ENCODE data around the gene TBC1D1. TPM values are rescaled to one million over a fixed set of nuclear protein-coding genes. Genes with fewer than 3 reads are reported as not detected.

The TBC1D1 gene
- polyA plus RNA-seq, 3 donors = 23.3 to 70.0 (median 31.5) TPM

GRCh38 chr4:38086151-38086848, 195.4 kb downstream of the TBC1D1 start:
- Mint-ChIP-seq H3K4me1 (peaks cover 19% of the 10 kb centered on the region), H3K4me3 (no peak overlapping the region), H3K27ac (peak overlapping the region in 4 of 7 donors; percentile 25 to 76 (median 54)), H3K9me3 (no peaks in the 10 kb centered on the region), H3K27me3 (ENCODE audit: low read depth in 3 of 3) (no peaks in the 10 kb centered on the region), H3K36me3 (peaks cover 56 to 61% of the 10 kb centered on the region in 2 donors)
- H3K9me3 ChIP-seq (replicated peaks in 1 of 2; ENCODE audit: control insufficient read depth in 1 of 2, insufficient read depth in 1 of 2, low read length in 2 of 2) = no peaks in the 10 kb centered on the region
- no peak for DNase-seq
- 100% methylated on average over 5 of the region's 9 CpGs for WGBS (ENCODE audit: insufficient coverage)
- H2AFZ ChIP-seq (ENCODE audit: insufficient read depth, low read depth, low read length, poor library complexity, severe bottlenecking) = no peak overlapping the region
- intact Hi-C loops (cut with micrococcal nuclease) = no loop called here
- H3K4me1 ChIP-seq (ENCODE audit: control insufficient read depth in 1 of 2, insufficient read depth in 2 of 2, low read length in 2 of 2) = peaks cover 24% of the 10 kb centered on the region in 2 donors
- H3K27ac ChIP-seq (ENCODE audit: low read depth in 1 of 2, low read length in 2 of 2) = peak overlapping the region in 1 of 2 donors; percentile 4
- H3K79me2 ChIP-seq (ENCODE audit: insufficient read depth, low read length) = peaks cover 19% of the 10 kb centered on the region
- TF ChIP-seq, protein P1, sequence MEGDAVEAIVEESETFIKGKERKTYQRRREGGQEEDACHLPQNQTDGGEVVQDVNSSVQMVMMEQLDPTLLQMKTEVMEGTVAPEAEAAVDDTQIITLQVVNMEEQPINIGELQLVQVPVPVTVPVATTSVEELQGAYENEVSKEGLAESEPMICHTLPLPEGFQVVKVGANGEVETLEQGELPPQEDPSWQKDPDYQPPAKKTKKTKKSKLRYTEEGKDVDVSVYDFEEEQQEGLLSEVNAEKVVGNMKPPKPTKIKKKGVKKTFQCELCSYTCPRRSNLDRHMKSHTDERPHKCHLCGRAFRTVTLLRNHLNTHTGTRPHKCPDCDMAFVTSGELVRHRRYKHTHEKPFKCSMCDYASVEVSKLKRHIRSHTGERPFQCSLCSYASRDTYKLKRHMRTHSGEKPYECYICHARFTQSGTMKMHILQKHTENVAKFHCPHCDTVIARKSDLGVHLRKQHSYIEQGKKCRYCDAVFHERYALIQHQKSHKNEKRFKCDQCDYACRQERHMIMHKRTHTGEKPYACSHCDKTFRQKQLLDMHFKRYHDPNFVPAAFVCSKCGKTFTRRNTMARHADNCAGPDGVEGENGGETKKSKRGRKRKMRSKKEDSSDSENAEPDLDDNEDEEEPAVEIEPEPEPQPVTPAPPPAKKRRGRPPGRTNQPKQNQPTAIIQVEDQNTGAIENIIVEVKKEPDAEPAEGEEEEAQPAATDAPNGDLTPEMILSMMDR (IDR thresholded peaks at IDR 0.05) = no peak
- no peak overlapping the region for H3K4me3 ChIP-seq (replicated peaks in 1 of 3; ENCODE audit: low read depth in 2 of 3, low read length in 3 of 3)
- no peaks in the 10 kb centered on the region for H3K27me3 ChIP-seq (ENCODE audit: control insufficient read depth in 2 of 2, insufficient read depth in 2 of 2, low read length in 2 of 2)
- no peaks in the 10 kb centered on the region for H4K20me1 ChIP-seq (ENCODE audit: insufficient read depth, low read length)
- peaks cover 33 to 67% of the 10 kb centered on the region in 2 donors for H3K36me3 ChIP-seq (replicated peaks in 1 of 2; ENCODE audit: control insufficient read depth in 1 of 2, insufficient read depth in 2 of 2, low read length in 2 of 2)
- no peak overlapping the region for H3K4me2 ChIP-seq (replicated peaks; ENCODE audit: extremely low read depth, low read length, poor library complexity, severe bottlenecking)
- no peak overlapping the region for H3K9ac ChIP-seq (ENCODE audit: insufficient read depth, low read length, poor library complexity, severe bottlenecking)

GRCh38 chr4:38086849-38087226, 196.0 kb downstream of the TBC1D1 start:
- no CpG with 5 or more reads among the region's 2 CpGs for WGBS (ENCODE audit: insufficient coverage)
- Histone ChIP-seq H3K36me3 (replicated peaks in 1 of 2; ENCODE audit: control insufficient read depth in 1 of 2, insufficient read depth in 2 of 2, low read length in 2 of 2) (peaks cover 36 to 73% of the 10 kb centered on the region in 2 donors), H3K9ac (ENCODE audit: insufficient read depth, low read length, poor library complexity, severe bottlenecking) (no peak overlapping the region), H3K79me2 (ENCODE audit: insufficient read depth, low read length) (peaks cover 14% of the 10 kb centered on the region), H4K20me1 (ENCODE audit: insufficient read depth, low read length) (no peaks in the 10 kb centered on the region), H3K9me3 (replicated peaks in 1 of 2; ENCODE audit: control insufficient read depth in 1 of 2, insufficient read depth in 1 of 2, low read length in 2 of 2) (no peaks in the 10 kb centered on the region), H3K4me1 (ENCODE audit: control insufficient read depth in 1 of 2, insufficient read depth in 2 of 2, low read length in 2 of 2) (peaks cover 19% of the 10 kb centered on the region in 2 donors), H3K27ac (ENCODE audit: low read depth in 1 of 2, low read length in 2 of 2) (peak overlapping the region in 1 of 2 donors; percentile 4), H3K4me2 (replicated peaks; ENCODE audit: extremely low read depth, low read length, poor library complexity, severe bottlenecking) (no peak overlapping the region), H2AFZ (ENCODE audit: insufficient read depth, low read depth, low read length, poor library complexity, severe bottlenecking) (no peak overlapping the region), H3K4me3 (replicated peaks in 1 of 3; ENCODE audit: low read depth in 2 of 3, low read length in 3 of 3) (no peak overlapping the region), H3K27me3 (ENCODE audit: control insufficient read depth in 2 of 2, insufficient read depth in 2 of 2, low read length in 2 of 2) (no peaks in the 10 kb centered on the region)
- Mint-ChIP-seq H3K36me3 (peaks cover 57 to 61% of the 10 kb centered on the region in 2 donors), H3K9me3 (no peaks in the 10 kb centered on the region), H3K27me3 (ENCODE audit: low read depth in 3 of 3) (no peaks in the 10 kb centered on the region), H3K4me3 (no peak overlapping the region), H3K4me1 (peaks cover 14% of the 10 kb centered on the region), H3K27ac (peak overlapping the region in 1 of 7 donors; percentile 76)
- intact Hi-C loops (cut with micrococcal nuclease) = no loop called here
- DNase-seq = no peak
- TF ChIP-seq, protein P1 (IDR thresholded peaks at IDR 0.05) = no peak

All from CD14-positive monocyte (primary cell).